HepG2 (cell line): ENCODE data around the gene RUNX2. TPM values are rescaled to one million over a fixed set of nuclear protein-coding genes. Genes with fewer than 3 reads are reported as not detected.
"Not testable (repeated sequence)": the region's sequence is repeated elsewhere in the genome, so short reads cannot be mapped to it uniquely, and the experiment has no call there.

ENCODE experiments used
- ATAC-seq: fragments of 200-7000 bp; cut with Tn5 transposase; 3 replicates; pipeline ENCODE4 v1.9.1; 2020; ENCODE audit warnings: mild to moderate bottlenecking, moderate library complexity
- BruUV-seq: library from RNA; stranded (reverse); fragments of 400-500 nt; replicated peaks from 2 replicates; lab custom pipeline; 2021; lab: Mats Ljungman, UMichigan
- CTCF ChIA-PET: fragments of 300-600 bp; formaldehyde crosslinking; extraction: SDS; loops from one replicate; lab custom pipeline; 2021; ENCODE audit warnings: low total read pairs, inconsistent platforms, low intra/inter-chr PET ratio; lab: Yijun Ruan, JAX
- POLR2A ChIA-PET: fragments of 350-600 bp; sonication (Branson Sonifier 250); formaldehyde crosslinking; loops from one replicate; lab custom pipeline; 2020; ENCODE audit warnings: antibody characterized with exemption, inconsistent platforms; lab: Yijun Ruan, JAX
- DNase-seq: peaks from one replicate; pipeline ENCODE4 v3.0.0-alpha.2; 2015; ENCODE audit warnings: low spot score
- FAIRE-seq: peaks from 3 replicates; lab custom pipeline; 2011; peaks lifted over from hg19 to GRCh38; lab: Jason Lieb, UNC
- H2AFZ ChIP-seq: one replicate; pipeline ENCODE4 v1.6.1; 2011; ENCODE audit warnings: low read length, inconsistent platforms
- H3K27ac ChIP-seq: fragments of 300-600 bp; 3 replicates; pipeline ENCODE4 v1.8.0; 2011; ENCODE audit warnings: mixed run types, mild to moderate bottlenecking, mixed read lengths, low read length, inconsistent platforms; ENCODE audit not compliant: insufficient read depth; ENCODE audit errors: extremely low read length
- H3K27me3 ChIP-seq, 2 experiments: fragments of 200-600 bp in 1 of 2; 2 replicates in 1 of 2; 3 replicates in 1 of 2; pipeline versions ENCODE4 v1.6.0 to v1.8.0; 2011; ENCODE audit warnings: low read length in 2 of 2, mild to moderate bottlenecking in 2 of 2, moderate library complexity in 2 of 2, inconsistent platforms in 1 of 2; ENCODE audit not compliant: insufficient read depth in 2 of 2, control insufficient read depth in 1 of 2
- H3K36me3 ChIP-seq, 2 experiments: fragments of 200-600 bp in 1 of 2; replicated peaks in 1 of 2; 2 replicates in 1 of 2; 3 replicates in 1 of 2; pipeline versions ENCODE4 v1.5.1 to v1.8.0; 2011; ENCODE audit warnings: low read length in 2 of 2, inconsistent platforms in 1 of 2; ENCODE audit not compliant: insufficient read depth in 2 of 2, control insufficient read depth in 1 of 2
- H3K4me1 ChIP-seq: 2 replicates; pipeline ENCODE4 v1.5.1; 2012; ENCODE audit warnings: low read length, inconsistent platforms; ENCODE audit not compliant: insufficient read depth
- H3K4me2 ChIP-seq: 2 replicates; pipeline ENCODE4 v1.6.0; 2011; ENCODE audit warnings: low read depth, low read length, inconsistent platforms
- H3K4me3 ChIP-seq, 3 experiments: fragments of 200-600 bp in 1 of 3; sonication (generic), shearing (Covaris generic) in 1 of 3; replicated peaks in 1 of 3; 2 replicates each; pipeline ENCODE4 v1.5.1; 2011 to 2016; ENCODE audit warnings: low read length in 3 of 3, inconsistent platforms in 2 of 3, low read depth in 2 of 3, mild to moderate bottlenecking in 2 of 3, control low read depth in 1 of 3, mixed read lengths in 1 of 3; ENCODE audit not compliant: insufficient read depth in 1 of 3
- H3K79me2 ChIP-seq: one replicate; pipeline ENCODE4 v1.6.1; 2011; ENCODE audit warnings: low read length, inconsistent platforms; ENCODE audit not compliant: insufficient read depth
- H3K9ac ChIP-seq: 2 replicates; pipeline ENCODE4 v1.6.0; 2011; ENCODE audit warnings: mild to moderate bottlenecking, low read depth, low read length, inconsistent platforms; ENCODE audit not compliant: insufficient read depth
- H3K9me3 ChIP-seq: 2 replicates; pipeline ENCODE4 v1.5.1; 2012; ENCODE audit warnings: mild to moderate bottlenecking, low read length
- H4K20me1 ChIP-seq: 2 replicates; pipeline ENCODE4 v1.6.0; 2011; ENCODE audit warnings: inconsistent platforms, mild to moderate bottlenecking, low read length, moderate library complexity; ENCODE audit not compliant: insufficient read depth
- DNMT1 ChIP-seq: sonication (generic); formaldehyde crosslinking; IDR thresholded peaks from 2 replicates; pipeline ENCODE4 v1.5.1; 2020; ENCODE audit warnings: mild to moderate bottlenecking, missing genetic modification reagents
- IKZF1 ChIP-seq: fragments of 450-650 bp; IDR thresholded peaks from 2 replicates; pipeline ENCODE4 v1.7.1; 2016
- KLF12 ChIP-seq: sonication (generic); formaldehyde crosslinking; IDR thresholded peaks from 2 replicates; pipeline ENCODE4 v1.4.0; 2020; ENCODE audit warnings: missing genetic modification reagents, borderline replicate concordance
- KLF13 ChIP-seq: sonication (generic); formaldehyde crosslinking; IDR thresholded peaks from 2 replicates; pipeline ENCODE4 v1.4.0; 2020; ENCODE audit warnings: mild to moderate bottlenecking, missing genetic modification reagents
- MIER3 ChIP-seq: IDR thresholded peaks from 2 replicates; pipeline ENCODE4 v1.6.1; 2016; ENCODE audit warnings: missing compliant biosample characterization, borderline replicate concordance
- RFX3 ChIP-seq: IDR thresholded peaks from 2 replicates; pipeline ENCODE4 v1.6.1; 2016; ENCODE audit warnings: missing biosample characterization, missing genetic modification reagents
- SNRNP70 ChIP-seq: fragments of 200-400 bp; formaldehyde crosslinking; IDR thresholded peaks from 2 replicates; pipeline ENCODE4 v1.6.1; 2017; ENCODE audit warnings: mild to moderate bottlenecking, low read depth, low read length, moderate library complexity
- SOX5 ChIP-seq: IDR thresholded peaks from 2 replicates; pipeline ENCODE4 v1.6.1; 2016; ENCODE audit warnings: borderline replicate concordance
- ZNF891 ChIP-seq: sonication (generic); formaldehyde crosslinking; IDR thresholded peaks from 2 replicates; pipeline ENCODE4 v1.5.0; 2020; ENCODE audit warnings: mild to moderate bottlenecking, missing genetic modification reagents
- WGBS: methylation state at CpG from one replicate; pipeline ENCODE4 v1.1.6; 2017; ENCODE audit warnings: low lambda C conversion rate; 5-methylcytosine and 5-hydroxymethylcytosine counted together
- in situ Hi-C: cut with HindIII; loops from 2 replicates; pipeline ENCODE4 v1.10.0; 2017; ENCODE audit warnings: low pct_unique_long_range_greater_than_20kb; ENCODE audit not compliant: extremely low pct_ligation_motif_present
- intact Hi-C: fragments of 100-400 bp; cut with micrococcal nuclease; formaldehyde crosslinking; loops from one replicate; pipeline ENCODE4 v1.10.0; 2022; ENCODE audit not compliant: unreplicated experiment
- polyA plus RNA-seq, 8 experiments: library from polyadenylated mRNA; depleted of rRNA in 3 of 8; stranded (reverse) in 7 of 8; unstranded in 1 of 8; fragments of >200 nt; fragmentation: Illumina TruSeq in 4 of 8; extraction: Trizol in 4 of 8; gene quantifications; 2 replicates each; pipeline versions ENCODE4 v1.2.1 to v1.2.3, GENCODE V29; 2011 to 2016; ENCODE audit warnings: low read depth in 4 of 8, missing spikeins in 1 of 8, mixed read lengths in 1 of 8; ENCODE audit not compliant: insufficient read depth in 1 of 8
- total RNA-seq, 5 experiments: library from RNA; depleted of rRNA; stranded (reverse); fragments of >200 nt; fragmentation: Illumina TruSeq; extraction: Trizol; gene quantifications; 2 replicates each; pipeline ENCODE4 v1.2.3, GENCODE V29; 2016; ENCODE audit warnings: low read depth in 1 of 5

Gene RUNX2
- total and polyA plus RNA-seq, 2 of the 13 experiments (the other 11 are each of a cell fraction or from before 2014, with no cell fraction given): not detected

DNA sequence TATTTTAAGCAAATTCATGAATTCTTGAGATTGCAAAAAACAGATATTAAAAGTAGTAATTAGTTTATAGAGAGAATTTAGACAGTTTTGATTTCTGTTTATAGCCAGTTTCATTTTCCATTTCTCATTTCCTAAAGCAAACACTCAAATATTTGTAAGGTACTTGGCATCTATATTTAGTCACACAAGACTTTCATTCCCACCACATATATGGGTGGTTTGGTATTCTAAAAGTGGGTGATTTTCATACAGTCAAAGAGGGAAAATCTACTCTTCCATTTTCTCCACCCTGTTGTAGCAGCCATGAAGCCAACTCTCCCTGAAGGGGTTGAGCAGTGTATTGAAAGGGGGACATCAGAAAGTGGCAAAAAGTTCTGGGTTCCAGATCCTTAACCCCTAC is 230.7 kb downstream of the RUNX2 start:
- Histone ChIP-seq H3K36me3 (no peaks in the 10 kb centered on the region), H4K20me1 (no peaks in the 10 kb centered on the region), H3K4me1 (peaks cover 7% of the 10 kb centered on the region), H3K4me2 (no peak overlapping the region), H3K9ac (no peak overlapping the region), H3K27ac (no peak overlapping the region), H3K79me2 (no peaks in the 10 kb centered on the region), H3K9me3 (no peaks in the 10 kb centered on the region), H2AFZ (no peak overlapping the region), H3K27me3 (peaks cover 0 to 13% of the 10 kb centered on the region in 2 experiments; a peak in 2 of 5 replicates), H3K4me3 (no peak overlapping the region)
- no peak for ATAC-seq
- BruUV-seq: no TSS peak
- DNase-seq: no peak
- CTCF ChIA-PET: no interaction called here
- in situ Hi-C loops: no loop called here
- intact Hi-C loops: no loop called here
- TF ChIP-seq ZNF891 (CRISPR knock-in tag) (no peak), SOX5 (CRISPR knock-in tag) (no peak), KLF12 (CRISPR knock-in tag) (no peak), KLF13 (CRISPR knock-in tag) (no peak), MIER3 (no peak), DNMT1 (CRISPR knock-in tag) (no peak), IKZF1 (no peak), RFX3 (CRISPR knock-in tag) (no peak), SNRNP70 (no peak)
- FAIRE-seq: no peak
- POLR2A ChIA-PET: no interaction called here

DNA sequence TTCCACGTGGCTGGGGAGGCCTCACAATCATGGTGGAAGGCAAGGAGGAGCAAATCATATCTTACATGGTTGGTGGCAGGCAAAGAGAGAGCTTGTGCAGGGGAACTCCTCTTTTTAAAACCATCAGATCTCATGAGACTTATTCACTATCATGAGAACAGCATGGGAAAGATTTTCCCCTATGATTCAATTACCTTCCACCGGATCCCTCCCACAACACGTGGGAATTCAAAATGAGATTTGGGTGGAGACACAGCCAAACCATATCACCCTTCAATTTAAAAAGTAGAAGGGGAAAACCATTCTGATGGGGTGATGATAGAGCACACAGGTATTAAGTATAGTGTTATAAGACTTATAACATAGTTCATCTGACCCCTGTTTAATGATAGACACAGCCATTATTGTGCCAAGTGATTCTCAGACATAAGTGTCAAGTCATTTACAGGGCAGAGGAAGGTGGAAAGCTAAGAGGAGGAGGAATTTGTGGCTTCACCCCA is 232.2 kb downstream of the RUNX2 start:
- BruUV-seq, H3K9ac ChIP-seq, H2AFZ ChIP-seq, FAIRE-seq, H3K4me2 ChIP-seq, H3K9me3 ChIP-seq, CTCF ChIA-PET, intact Hi-C loops, in situ Hi-C loops, ATAC-seq, POLR2A ChIA-PET, H3K79me2 ChIP-seq, H3K27ac ChIP-seq, H3K36me3 ChIP-seq, DNase-seq, H3K4me1 ChIP-seq, H3K4me3 ChIP-seq, H4K20me1 ChIP-seq: not testable (repeated sequence)
- WGBS: 15% methylated on average over 3 of the region's 3 CpGs
- H3K27me3 ChIP-seq: peaks cover 0 to 13% of the 10 kb centered on the region in 2 experiments; a peak in 2 of 5 replicates
